A673 (cell line): ENCODE data around the gene CFLAR. TPM values are rescaled to one million over a fixed set of nuclear protein-coding genes. Genes with fewer than 3 reads are reported as not detected.

ENCODE experiments used
- BruUV-seq: library from RNA; stranded (reverse); fragments of 400-500 nt; replicated peaks from 2 replicates; lab custom pipeline; 2021; lab: Mats Ljungman, UMichigan
- CTCF ChIA-PET: fragments of 300-600 bp; sonication (Branson Sonifier 250); formaldehyde crosslinking; loops from one replicate; lab custom pipeline; 2022; ENCODE audit warnings: antibody characterized with exemption; lab: Charles Lee
- POLR2A ChIA-PET: fragments of 300-600 bp; sonication (Branson Sonifier 250); formaldehyde crosslinking; loops from one replicate; lab custom pipeline; 2022; ENCODE audit warnings: antibody characterized with exemption; ENCODE audit not compliant: low non-redundant PET; lab: Charles Lee
- DNase-seq: peaks from one replicate; pipeline ENCODE4 v3.0.0-alpha.2; 2015; ENCODE audit warnings: low spot score
- H3K27ac ChIP-seq: fragments of 200-600 bp; sonication (generic); 2 replicates; pipeline ENCODE4 v1.5.1; 2016; ENCODE audit warnings: mixed run types, low read depth, mild to moderate bottlenecking, mixed read lengths, antibody characterized with exemption, low read length; ENCODE audit not compliant: poor library complexity, severe bottlenecking
- H3K27me3 ChIP-seq: fragments of 200-600 bp; sonication (generic); replicated peaks from 2 replicates; pipeline ENCODE4 v1.6.1; 2017; ENCODE audit warnings: mixed run types, low read depth, mild to moderate bottlenecking, mixed read lengths, antibody characterized with exemption, low read length; ENCODE audit not compliant: insufficient read depth, poor library complexity
- H3K36me3 ChIP-seq: fragments of 200-600 bp; sonication (generic); 2 replicates; pipeline ENCODE4 v1.6.1; 2016; ENCODE audit warnings: mixed run types, mild to moderate bottlenecking, mixed read lengths, antibody characterized with exemption, low read length; ENCODE audit not compliant: insufficient read depth, poor library complexity, severe bottlenecking
- H3K4me1 ChIP-seq: fragments of 200-600 bp; sonication (generic); 2 replicates; pipeline ENCODE4 v1.6.1; 2017; ENCODE audit warnings: mixed run types, mild to moderate bottlenecking, mixed read lengths, antibody characterized with exemption, low read length; ENCODE audit not compliant: insufficient read depth, poor library complexity, severe bottlenecking
- H3K4me3 ChIP-seq: fragments of 200-600 bp; sonication (generic); 2 replicates; pipeline ENCODE4 v1.5.1; 2016; ENCODE audit warnings: low read depth, mixed run types, mild to moderate bottlenecking, mixed read lengths, low read length; ENCODE audit not compliant: poor library complexity, severe bottlenecking
- H3K9me3 ChIP-seq: fragments of 200-600 bp; sonication (generic); 2 replicates; pipeline ENCODE4 v1.6.1; 2016; ENCODE audit warnings: mixed run types, low read depth, mild to moderate bottlenecking, mixed read lengths, antibody characterized with exemption, low read length; ENCODE audit not compliant: poor library complexity, severe bottlenecking
- EZH2 ChIP-seq: fragments of 200-600 bp; sonication (generic); IDR thresholded peaks from 2 replicates; pipeline ENCODE4 v1.6.1; 2017; ENCODE audit warnings: borderline replicate concordance, low read depth, mild to moderate bottlenecking, mixed read lengths, antibody characterized with exemption, low read length; ENCODE audit not compliant: poor library complexity, severe bottlenecking
- intact Hi-C: fragments of 100-400 bp; cut with micrococcal nuclease; formaldehyde crosslinking; loops from one replicate; pipeline ENCODE4 v1.10.0; 2022; ENCODE audit not compliant: unreplicated experiment
- total RNA-seq: library from RNA; stranded (reverse); gene quantifications from 2 replicates; pipeline ENCODE4 v1.2.3, GENCODE V29; 2021
- TF ChIP-seq, protein P1 (sequence below): fragments of 300-800, 200-600 bp; sonication (generic); conservative IDR thresholded peaks from 2 replicates; pipeline ENCODE4 v1.5.1; 2017; ENCODE audit warnings: low read depth, mild to moderate bottlenecking, antibody characterized with exemption, low read length, moderate library complexity, mixed read lengths

CFLAR gene
- total RNA-seq, 1 experiment from 2014 or later = 55.1 TPM

DNA sequence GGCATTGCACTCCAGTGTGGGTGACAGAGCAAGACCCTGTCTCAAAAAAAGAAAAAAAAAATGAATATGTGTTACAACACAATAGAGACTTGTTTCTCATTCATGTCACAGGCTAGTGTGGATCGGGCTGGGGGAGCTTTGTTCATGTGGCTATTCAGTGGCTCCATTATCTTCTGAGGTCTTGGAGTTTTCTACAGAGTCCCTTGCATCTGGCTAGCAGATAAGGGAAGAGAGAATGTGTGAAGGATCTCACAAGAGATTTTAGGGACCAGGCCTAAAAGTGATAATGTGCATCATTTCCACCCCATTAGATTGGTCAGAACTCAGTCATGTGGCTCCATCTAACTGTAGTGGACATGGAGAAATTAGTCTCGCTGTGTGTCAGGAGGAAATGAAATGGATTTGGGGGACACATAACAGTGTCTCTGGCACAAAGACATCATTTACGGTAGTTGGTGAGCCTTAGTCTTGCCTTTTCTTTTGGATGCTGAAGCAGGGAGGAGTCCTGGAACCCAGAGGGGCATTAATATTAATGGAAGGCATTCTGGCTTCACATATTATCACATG, 34.6 kb downstream of the CFLAR start:
- no peak overlapping the region for H3K4me3 ChIP-seq
- H3K36me3 ChIP-seq = peaks cover 4% of the 10 kb centered on the region
- H3K4me1 ChIP-seq = peaks cover 36% of the 10 kb centered on the region
- TF ChIP-seq, protein P1, sequence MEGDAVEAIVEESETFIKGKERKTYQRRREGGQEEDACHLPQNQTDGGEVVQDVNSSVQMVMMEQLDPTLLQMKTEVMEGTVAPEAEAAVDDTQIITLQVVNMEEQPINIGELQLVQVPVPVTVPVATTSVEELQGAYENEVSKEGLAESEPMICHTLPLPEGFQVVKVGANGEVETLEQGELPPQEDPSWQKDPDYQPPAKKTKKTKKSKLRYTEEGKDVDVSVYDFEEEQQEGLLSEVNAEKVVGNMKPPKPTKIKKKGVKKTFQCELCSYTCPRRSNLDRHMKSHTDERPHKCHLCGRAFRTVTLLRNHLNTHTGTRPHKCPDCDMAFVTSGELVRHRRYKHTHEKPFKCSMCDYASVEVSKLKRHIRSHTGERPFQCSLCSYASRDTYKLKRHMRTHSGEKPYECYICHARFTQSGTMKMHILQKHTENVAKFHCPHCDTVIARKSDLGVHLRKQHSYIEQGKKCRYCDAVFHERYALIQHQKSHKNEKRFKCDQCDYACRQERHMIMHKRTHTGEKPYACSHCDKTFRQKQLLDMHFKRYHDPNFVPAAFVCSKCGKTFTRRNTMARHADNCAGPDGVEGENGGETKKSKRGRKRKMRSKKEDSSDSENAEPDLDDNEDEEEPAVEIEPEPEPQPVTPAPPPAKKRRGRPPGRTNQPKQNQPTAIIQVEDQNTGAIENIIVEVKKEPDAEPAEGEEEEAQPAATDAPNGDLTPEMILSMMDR = no peak
- TF ChIP-seq EZH2 = no peak
- ChIA-PET CTCF (no interaction called here), POLR2A (interaction anchor here (0.8 kb wide), 1 partner anchor 1093 kb away, joined by 3 read pairs; no protein-coding TSS in a partner anchor)
- intact Hi-C loops = loop anchor here (2.0 kb wide), 1 partner anchor 34 kb away; the partner anchor contains the start of gene CFLAR
- DNase-seq = peak; percentile 19
- peak overlapping the region; percentile 76 for H3K27ac ChIP-seq
- no peaks in the 10 kb centered on the region for H3K27me3 ChIP-seq
- BruUV-seq = no TSS peak
- H3K9me3 ChIP-seq = no peaks in the 10 kb centered on the region

DNA sequence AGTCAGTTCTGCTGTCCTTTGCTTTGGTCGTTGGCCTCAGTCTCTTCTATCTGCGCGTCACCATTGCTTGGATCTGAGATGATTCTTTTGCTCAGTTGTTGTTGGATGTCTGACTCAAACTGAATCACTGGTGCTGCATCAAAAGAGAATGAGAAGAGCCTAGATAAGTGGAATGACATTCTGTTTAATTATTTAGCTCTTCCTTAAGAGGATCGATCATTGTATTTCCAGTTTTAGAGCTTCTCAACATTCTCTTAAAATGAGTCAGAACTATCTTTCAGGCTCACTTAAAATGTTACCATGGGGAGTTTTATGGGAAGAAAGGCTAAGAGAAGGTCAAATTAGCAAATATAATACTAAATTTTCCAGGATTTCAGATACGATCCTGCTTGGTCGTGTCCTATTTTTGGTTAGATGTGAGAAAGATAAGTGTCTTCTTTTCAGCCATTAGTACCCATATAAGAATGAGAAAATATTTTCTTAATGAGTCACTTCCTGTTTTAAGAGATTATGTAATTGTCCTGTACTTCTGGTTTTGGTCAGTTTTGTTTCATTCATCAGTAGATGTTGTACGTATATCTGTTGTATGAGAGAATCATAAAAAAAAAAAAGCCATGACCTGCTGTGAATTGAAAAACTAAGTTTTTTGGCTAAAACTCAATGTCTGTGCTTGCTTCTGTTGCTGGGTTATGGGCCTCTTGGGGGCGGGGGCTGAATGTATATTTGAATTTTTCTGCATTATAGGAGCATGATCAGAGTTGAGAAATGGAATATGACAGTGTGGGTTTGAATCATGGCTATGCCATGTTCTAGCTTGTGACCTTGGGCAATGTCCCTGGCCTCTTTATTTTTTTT, 35.4 kb downstream of the CFLAR start:
- Histone ChIP-seq H3K27me3 (no peaks in the 10 kb centered on the region), H3K4me3 (peak overlapping the region; percentile 17), H3K4me1 (peaks cover 36% of the 10 kb centered on the region), H3K36me3 (peaks cover 4% of the 10 kb centered on the region), H3K27ac (peak overlapping the region; percentile 76), H3K9me3 (no peaks in the 10 kb centered on the region)
- peak; percentile 87 for DNase-seq
- BruUV-seq = no TSS peak
- POLR2A ChIA-PET = interaction anchor here (0.8 kb wide), 1 partner anchor 1092 kb away, joined by 3 read pairs; no protein-coding TSS in a partner anchor
- intact Hi-C loops = loop anchor here (2.0 kb wide), 1 partner anchor 35 kb away; the partner anchor contains the start of gene CFLAR
- CTCF ChIA-PET = no interaction called here
- TF ChIP-seq EZH2 = no peak
- TF ChIP-seq, protein P1 = no peak

- BruUV-seq = no TSS peak
- DNase-seq = no peak
- Histone ChIP-seq H3K27ac (peak overlapping the region; percentile 41), H3K9me3 (no peaks in the 10 kb centered on the region), H3K36me3 (peaks cover 4% of the 10 kb centered on the region), H3K4me3 (no peak overlapping the region), H3K4me1 (peaks cover 36% of the 10 kb centered on the region), H3K27me3 (no peaks in the 10 kb centered on the region)
- TF ChIP-seq EZH2 = no peak
- TF ChIP-seq, protein P1 = no peak
- ChIA-PET POLR2A (no interaction called here), CTCF (no interaction called here)
- intact Hi-C loops = no loop called here
Measured at GRCh38 chr2:201152517-201152916, 36.6 kb downstream of the CFLAR start.
